LNCaP clone FGC (cell line): ENCODE measurements around the gene LTA.
A peak's percentile ranks its signal among the peaks of the same experiment; 100 is the strongest.

Experiments used
- DNase-seq: peaks from one replicate; pipeline ENCODE4 v3.0.0-alpha.2; 2011; ENCODE audit warnings: low read depth
- H3K4me3 ChIP-seq: 2 replicates; pipeline ENCODE4 v1.5.1; 2011; ENCODE audit warnings: mild to moderate bottlenecking, low read depth, low read length, control low read depth
- TF ChIP-seq, protein P1 (sequence below): IDR thresholded peaks from 2 replicates; pipeline ENCODE4 v1.5.1; 2012; ENCODE audit warnings: mild to moderate bottlenecking; ENCODE audit not compliant: control insufficient read depth, insufficient read depth; ENCODE audit errors: extremely low read depth

The LTA gene

GRCh38 chr6:31534521-31535040 lies 37.5 kb upstream of the LTA start:
- DNase-seq: no peak
- H3K4me3 ChIP-seq: no peak overlapping the region
- TF ChIP-seq, protein P1, sequence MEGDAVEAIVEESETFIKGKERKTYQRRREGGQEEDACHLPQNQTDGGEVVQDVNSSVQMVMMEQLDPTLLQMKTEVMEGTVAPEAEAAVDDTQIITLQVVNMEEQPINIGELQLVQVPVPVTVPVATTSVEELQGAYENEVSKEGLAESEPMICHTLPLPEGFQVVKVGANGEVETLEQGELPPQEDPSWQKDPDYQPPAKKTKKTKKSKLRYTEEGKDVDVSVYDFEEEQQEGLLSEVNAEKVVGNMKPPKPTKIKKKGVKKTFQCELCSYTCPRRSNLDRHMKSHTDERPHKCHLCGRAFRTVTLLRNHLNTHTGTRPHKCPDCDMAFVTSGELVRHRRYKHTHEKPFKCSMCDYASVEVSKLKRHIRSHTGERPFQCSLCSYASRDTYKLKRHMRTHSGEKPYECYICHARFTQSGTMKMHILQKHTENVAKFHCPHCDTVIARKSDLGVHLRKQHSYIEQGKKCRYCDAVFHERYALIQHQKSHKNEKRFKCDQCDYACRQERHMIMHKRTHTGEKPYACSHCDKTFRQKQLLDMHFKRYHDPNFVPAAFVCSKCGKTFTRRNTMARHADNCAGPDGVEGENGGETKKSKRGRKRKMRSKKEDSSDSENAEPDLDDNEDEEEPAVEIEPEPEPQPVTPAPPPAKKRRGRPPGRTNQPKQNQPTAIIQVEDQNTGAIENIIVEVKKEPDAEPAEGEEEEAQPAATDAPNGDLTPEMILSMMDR: no peak

DNA sequence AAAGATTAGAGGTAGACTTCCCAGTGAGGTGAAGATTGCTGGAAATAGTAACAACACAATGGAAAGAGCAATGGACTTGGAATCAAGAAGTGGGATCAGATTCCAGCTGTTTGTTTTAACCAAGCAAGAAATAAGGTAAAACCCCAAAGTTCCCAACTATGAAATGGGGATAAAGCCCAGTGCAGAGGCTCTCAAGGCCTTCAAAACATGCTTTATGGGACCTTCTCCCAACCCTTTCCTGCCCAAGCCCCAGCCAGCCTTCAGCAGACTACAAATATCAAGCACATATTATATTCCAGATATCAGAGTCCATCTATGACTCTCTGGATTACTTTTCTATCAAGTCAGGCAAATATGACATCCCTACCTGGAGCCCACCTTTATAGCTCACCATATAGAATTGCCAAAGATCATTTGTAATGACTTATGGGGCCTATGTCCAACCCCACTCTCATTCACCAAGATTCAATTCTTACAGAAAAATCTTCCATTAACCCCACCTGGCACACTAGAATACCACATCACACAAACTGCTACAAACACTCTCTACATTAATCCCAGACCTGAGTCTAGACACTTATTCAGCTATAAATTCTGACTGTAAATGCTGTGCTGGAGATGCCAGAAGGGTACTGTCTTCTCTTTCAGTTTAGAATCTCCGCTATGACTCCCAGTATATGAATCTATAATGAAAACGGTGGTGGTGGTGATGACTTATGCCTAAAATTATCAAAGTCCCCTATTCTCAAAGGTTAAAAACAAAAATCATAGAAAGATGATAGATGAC lies 36.4 kb upstream of the LTA start:
- DNase-seq: no peak
- TF ChIP-seq, protein P1: no peak
- H3K4me3 ChIP-seq: no peak overlapping the region

DNA sequence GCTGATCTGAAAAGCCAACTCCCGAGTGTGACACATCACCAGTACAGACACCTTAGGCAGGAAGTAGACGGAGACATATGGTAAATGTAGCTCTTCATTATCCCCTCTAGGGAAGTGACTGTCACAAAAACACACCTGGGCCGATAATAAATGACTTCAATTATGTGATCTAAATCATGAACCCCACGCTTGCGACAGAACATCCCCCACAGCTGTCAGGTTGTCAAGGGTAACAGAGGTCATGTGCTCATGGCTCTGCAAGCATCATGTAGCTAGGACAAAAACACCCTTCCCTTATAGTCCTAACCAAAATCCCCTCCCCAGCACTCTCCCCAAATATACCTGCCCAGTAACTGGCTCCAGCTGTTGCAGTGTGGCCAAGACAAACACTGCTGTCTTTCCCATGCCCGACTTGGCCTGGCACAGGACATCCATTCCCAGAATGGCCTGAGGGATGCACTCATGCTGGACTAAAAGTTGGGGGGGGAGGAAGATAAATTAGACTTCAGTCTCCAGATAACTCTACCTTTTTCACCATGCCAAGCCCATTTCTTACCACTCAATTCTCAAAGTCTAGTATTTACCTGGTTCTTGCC lies 33.2 kb upstream of the LTA start:
- H3K4me3 ChIP-seq: peak overlapping the region; percentile 99; the same call in 1 of the 2 replicates
- TF ChIP-seq, protein P1: no peak

DNA sequence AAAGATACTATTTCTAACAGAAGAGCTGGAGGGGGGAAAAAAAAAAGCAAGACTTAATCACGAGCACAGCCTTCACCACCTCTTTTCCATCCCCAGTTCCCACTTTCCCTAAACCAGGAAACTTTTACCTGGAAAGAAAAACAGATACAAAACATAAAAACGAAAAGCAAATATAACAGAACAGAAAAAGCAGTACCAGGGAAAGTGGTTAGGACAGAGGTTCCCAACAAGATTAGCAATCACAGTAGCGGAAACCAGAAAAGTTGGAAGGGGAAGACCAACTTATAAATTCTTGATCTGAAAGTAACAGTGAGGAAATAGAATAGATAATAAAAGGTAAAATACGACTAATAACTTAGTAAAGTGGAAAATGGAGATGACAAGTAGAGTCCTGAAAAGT lies 31.4 kb upstream of the LTA start:
- DNase-seq: no peak
- TF ChIP-seq, protein P1: no peak
- peak overlapping the region; percentile 99 for H3K4me3 ChIP-seq

More for the DNA sequence above, 33.2 kb upstream of the LTA start:
- DNase-seq: peak; percentile 31

- peak overlapping the region; percentile 99 for H3K4me3 ChIP-seq
- peak; percentile 35 for DNase-seq
- TF ChIP-seq, protein P1: no peak
Measured at GRCh38 chr6:31541059-31541657, 30.9 kb upstream of the LTA start.

DNA sequence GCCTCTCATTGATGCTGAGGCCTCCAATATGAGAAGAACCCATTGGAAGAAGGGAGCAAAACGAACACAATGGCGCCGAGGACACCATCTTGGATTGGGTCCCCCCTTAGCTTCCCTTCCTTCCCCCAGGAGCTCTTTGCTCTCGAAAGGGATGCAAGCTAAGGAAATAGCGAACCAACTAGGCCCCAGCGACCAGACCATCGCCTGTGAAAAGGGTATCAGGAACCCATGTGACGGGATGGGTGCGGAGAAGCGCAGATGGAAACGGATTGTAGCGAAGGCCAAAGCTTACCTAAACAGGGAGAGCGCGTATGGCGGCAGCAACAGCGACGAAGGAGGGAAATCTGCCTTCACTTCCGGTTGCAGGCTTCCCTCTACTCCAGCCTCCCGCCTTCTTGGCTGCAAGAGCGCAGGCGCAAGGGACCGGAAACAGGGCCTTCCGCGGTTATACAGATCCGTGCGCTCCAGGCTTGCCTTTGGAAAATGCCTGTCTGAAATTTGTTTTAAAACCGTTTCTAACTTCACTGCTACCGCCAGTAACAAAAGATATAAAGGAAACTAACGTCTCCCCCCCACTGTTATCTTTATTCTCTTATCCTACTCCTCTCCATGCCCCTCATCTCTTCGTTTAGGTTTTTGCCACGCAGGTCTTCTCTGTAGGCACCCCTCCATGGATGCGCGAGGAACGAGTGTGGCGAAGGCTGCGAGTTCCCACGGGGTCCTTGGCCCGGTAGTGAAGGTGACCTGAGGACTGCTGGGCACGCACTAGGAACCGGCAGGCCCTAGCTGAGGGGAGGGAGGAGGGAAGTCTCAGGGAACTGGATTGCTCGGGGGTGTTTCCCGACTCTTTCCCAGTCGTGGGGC lies 30.2 kb upstream of the LTA start, which contains the start of gene DDX39B:
Gene DDX39B, minus strand, starts transcription at position 346 of the 864 bp plus-strand sequence. CDS start 1,471 bp downstream, outside the sequence.
- H3K4me3 ChIP-seq: peak within 1 kb of the TSS; percentile 99
- TF ChIP-seq, protein P1: no peak
- DNase-seq: peak; percentile 94
